ENCODE data around the gene PRKCI. TPM values are rescaled to one million over a fixed set of nuclear protein-coding genes. Genes with fewer than 3 reads are reported as not detected.

PRKCI gene
- total and polyA plus RNA-seq, 4 donors: 3.2 to 12.7 (median 8.7) TPM

GRCh38 chr3:170232266-170232665 lies 10.0 kb downstream of the PRKCI start (continued):
- no peak for TF ChIP-seq GABPA (IDR thresholded peaks at IDR 0.05 in 1 of 2, conservative IDR thresholded peaks at IDR 0.05 in 1 of 2)

- H3K4me1 ChIP-seq (ENCODE audit: control insufficient read depth in 4 of 4, insufficient read depth in 4 of 4, low read length in 3 of 4): peaks cover 0 to 2% (median 0%) of the 10 kb centered on the region in 4 donors
- peaks cover 0 to 5% (median 3%) of the 10 kb centered on the region in 4 donors for H3K36me3 ChIP-seq (ENCODE audit: control insufficient read depth in 4 of 4, insufficient read depth in 3 of 4, low read depth in 1 of 4, low read length in 3 of 4)
These were observed 11.3 kb downstream of the PRKCI start for GRCh38 chr3:170233530-170233929.

More at GRCh38 chr3:170233530-170233929, 11.3 kb downstream of the PRKCI start:
- H3K9me3 ChIP-seq (ENCODE audit: control insufficient read depth in 4 of 4, low read length in 3 of 4): no peaks in the 10 kb centered on the region
- TF ChIP-seq YY1 (IDR thresholded peaks at IDR 0.05) (no peak), EGR1 (IDR thresholded peaks at IDR 0.05; ENCODE audit: low read depth in 2 of 2) (no peak), REST (IDR thresholded peaks at IDR 0.05) (no peak), MAX (IDR thresholded peaks at IDR 0.05) (no peak), ZBTB33 (IDR thresholded peaks at IDR 0.05) (no peak), FOXA1 (IDR thresholded peaks at IDR 0.05) (no peak), HNF4G (IDR thresholded peaks at IDR 0.05) (no peak), JUND (IDR thresholded peaks at IDR 0.05) (no peak), RAD21 (IDR thresholded peaks at IDR 0.05) (no peak), ATF3 (IDR thresholded peaks at IDR 0.05) (no peak), CTCF (IDR thresholded peaks at IDR 0.05; ENCODE audit: low read depth, low read length, missing input control) (no peak), SP1 (IDR thresholded peaks at IDR 0.05) (no peak)
- no peak for DNase-seq (ENCODE audit: low spot score)
- no peak overlapping the region for H3K4me3 ChIP-seq (ENCODE audit: low read depth in 1 of 3, low read length in 3 of 3)
- WGBS: 89% methylated on average over 6 of the region's 6 CpGs
- H3K27ac ChIP-seq (ENCODE audit: low read depth in 1 of 2, low read length in 2 of 2): no peak overlapping the region
- no peaks in the 10 kb centered on the region for H3K27me3 ChIP-seq (ENCODE audit: control insufficient read depth in 4 of 4, insufficient read depth in 4 of 4, low read length in 3 of 4)
- no peak overlapping the region for H3K9ac ChIP-seq (ENCODE audit: low read depth in 1 of 2, low read length in 2 of 2)
